Adipose tissue (tissue), 3 donors: ENCODE measurements around the gene APBA1. TPM values are rescaled to one million over a fixed set of nuclear protein-coding genes. Genes with fewer than 3 reads are reported as not detected.

ENCODE experiments used
- polyA plus RNA-seq, 3 donors: library from polyadenylated mRNA; stranded (reverse); fragments of 200-250 nt; gene quantifications; one replicate each; pipeline ENCODE4 v1.2.3, GENCODE V29; 2013
- donor health status: healthy with polysubstance abuse.
- donor health status: Bipolar disorder and iron deficiency.
- donor health status: healthy.

The APBA1 gene
- polyA plus RNA-seq, 3 donors: 1.6 to 1.8 (median 1.7) TPM

Other genes with a start within 250 kb of the APBA1 start
- 1 to 10 TPM; 6.1 to 10.0 (median 8.2) TPM for gene PTAR1, start 87.6 kb upstream of the APBA1 start, polyA plus RNA-seq
- under 1 TPM in 1 of 3 donors, not detected in 2; 0.31 TPM for gene CFAP95, start 148.4 kb upstream of the APBA1 start, polyA plus RNA-seq